ENCODE measurements around the gene SYNGR3. TPM values are rescaled to one million over a fixed set of nuclear protein-coding genes. Genes with fewer than 3 reads are reported as not detected.
A peak's percentile ranks its signal among the peaks of the same experiment; 100 is the strongest.

SYNGR3 gene
- total RNA-seq, 1 donor from 2014 or later = 1.3 TPM

GRCh38 chr16:1976951-1977874 lies 12.6 kb upstream of the SYNGR3 start:
- DNase-seq (ENCODE audit: low read depth in 2 of 2) = no peak

GRCh38 chr16:1977875-1978268 lies 11.9 kb upstream of the SYNGR3 start:
- no peak for DNase-seq (ENCODE audit: low read depth in 2 of 2)

GRCh38 chr16:1978476-1979120 lies 11.2 kb upstream of the SYNGR3 start:
- no peak for DNase-seq (ENCODE audit: low read depth in 2 of 2)

GRCh38 chr16:1979271-1980029 lies 10.3 kb upstream of the SYNGR3 start:
- no peak for DNase-seq (ENCODE audit: low read depth in 2 of 2)

GRCh38 chr16:1980030-1980769 lies 9.6 kb upstream of the SYNGR3 start:
- DNase-seq (ENCODE audit: low read depth in 2 of 2) = no peak

GRCh38 chr16:1980770-1981087 lies 9.0 kb upstream of the SYNGR3 start:
- no peak for DNase-seq (ENCODE audit: low read depth in 2 of 2)

GRCh38 chr16:1981398-1981836 lies 8.4 kb upstream of the SYNGR3 start, which contains the start of gene NOXO1:
TSS of gene NOXO1 (minus strand) at chr16:1981469. CDS start at chr16:1981179, 290 bp downstream.
- no peak for DNase-seq (ENCODE audit: low read depth in 2 of 2)

GRCh38 chr16:1982013-1982433 lies 7.7 kb upstream of the SYNGR3 start:
- no peak for DNase-seq (ENCODE audit: low read depth in 2 of 2)

GRCh38 chr16:1982991-1983543 lies 6.7 kb upstream of the SYNGR3 start:
- DNase-seq (ENCODE audit: low read depth in 2 of 2) = no peak

GRCh38 chr16:1983544-1984346 lies 6.0 kb upstream of the SYNGR3 start, which contains the start of gene GFER:
TSS of gene GFER (plus strand) at chr16:1984193. CDS start at chr16:1984219, 26 bp downstream.
- peak; percentile 85 to 95 for DNase-seq (ENCODE audit: low read depth in 2 of 2)

- peak in 1 of 2 donors; percentile 34 for DNase-seq (ENCODE audit: low read depth in 2 of 2)
These were observed 5.2 kb upstream of the SYNGR3 start for GRCh38 chr16:1984347-1985225.

- DNase-seq (ENCODE audit: low read depth in 2 of 2) = no peak
These were observed 4.2 kb upstream of the SYNGR3 start for GRCh38 chr16:1985466-1986150.

GRCh38 chr16:1987198-1987597 lies 2.6 kb upstream of the SYNGR3 start:
- no peak for DNase-seq (ENCODE audit: low read depth in 2 of 2)

- no peak for DNase-seq (ENCODE audit: low read depth in 2 of 2)
These were observed 256 bp downstream of the SYNGR3 start for GRCh38 chr16:1990101-1990350.

- DNase-seq (ENCODE audit: low read depth in 2 of 2) = no peak
These were observed 773 bp downstream of the SYNGR3 start for GRCh38 chr16:1990351-1991134.

- no peak for DNase-seq (ENCODE audit: low read depth in 2 of 2)
These were observed 1.4 kb downstream of the SYNGR3 start for GRCh38 chr16:1991135-1991551.

GRCh38 chr16:1991588-1991947 lies 1.8 kb downstream of the SYNGR3 start:
- DNase-seq (ENCODE audit: low read depth in 2 of 2) = no peak

Data from dermis microvascular lymphatic vessel endothelial cell (primary cell).